SJCRH30 (cell line): Measurements from ENCODE around the gene NLN. TPM values are rescaled to one million over a fixed set of nuclear protein-coding genes. Genes with fewer than 3 reads are reported as not detected.

Source experiments
- DNase-seq, 2 experiments: peaks; one replicate each; pipeline ENCODE4 v3.0.0-alpha.2; 2015 to 2020
- H3K27ac ChIP-seq: fragments of 250-450 bp; sonication (Bioruptor Pico); 2 replicates; pipeline ENCODE4 v1.5.1; 2020; ENCODE audit warnings: mild to moderate bottlenecking, moderate library complexity
- H3K27me3 ChIP-seq: fragments of 250-450 bp; sonication (Bioruptor Pico); 2 replicates; pipeline ENCODE4 v1.5.1; 2020; ENCODE audit warnings: mild to moderate bottlenecking, moderate library complexity
- H3K36me3 ChIP-seq: fragments of 250-450 bp; sonication (Bioruptor Pico); 2 replicates; pipeline ENCODE4 v1.5.1; 2020; ENCODE audit warnings: mild to moderate bottlenecking, moderate library complexity
- H3K4me1 ChIP-seq: fragments of 250-450 bp; sonication (Bioruptor Pico); 2 replicates; pipeline ENCODE4 v1.5.1; 2020; ENCODE audit warnings: mild to moderate bottlenecking, moderate library complexity
- H3K4me3 ChIP-seq: fragments of 250-450 bp; sonication (Bioruptor Pico); 2 replicates; pipeline ENCODE4 v1.5.1; 2020; ENCODE audit warnings: mild to moderate bottlenecking, moderate library complexity
- H3K9me3 ChIP-seq: fragments of 250-450 bp; sonication (Bioruptor Pico); replicated peaks from 2 replicates; pipeline ENCODE4 v1.5.1; 2020; ENCODE audit warnings: mild to moderate bottlenecking, moderate library complexity
- total RNA-seq: library from RNA; depleted of rRNA; stranded (reverse); fragments of >200 nt; shearing (Covaris generic); gene quantifications from 2 replicates; pipeline ENCODE4 v1.2.3, GENCODE V29; 2014

The NLN gene
- total RNA-seq, 1 experiment from 2014 or later = 35.0 TPM

DNA sequence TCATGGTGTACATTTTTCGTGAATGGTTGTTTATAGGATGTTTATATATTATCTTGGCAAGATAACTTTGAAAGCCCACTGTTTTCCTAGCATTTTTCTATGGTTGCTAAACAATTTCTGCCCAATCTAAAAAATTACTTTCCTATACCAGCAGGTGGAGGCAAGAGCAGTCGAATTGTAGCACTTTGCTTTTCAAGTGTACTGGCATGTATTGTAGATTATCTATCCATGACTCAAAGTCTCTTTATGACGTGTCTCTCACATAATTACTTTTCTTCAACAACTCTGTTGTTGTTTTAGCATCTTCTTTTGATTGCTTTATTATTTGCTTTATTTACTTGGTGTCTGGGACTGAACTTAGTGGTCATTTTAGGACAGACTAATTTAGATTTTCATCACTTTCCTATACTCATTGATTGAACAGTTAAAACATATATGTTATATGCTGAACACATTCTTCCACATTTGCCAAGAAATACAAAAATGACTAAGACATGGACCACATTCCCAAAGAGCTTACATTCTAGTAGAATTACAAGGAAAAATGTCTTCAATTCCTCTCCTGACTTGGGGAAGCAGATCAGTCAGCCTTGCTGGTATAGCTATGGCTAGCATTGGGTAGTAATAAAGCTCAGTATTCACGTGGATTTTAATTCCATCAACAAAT lies 20.7 kb downstream of the NLN start:
- Histone ChIP-seq H3K4me3 (no peak overlapping the region), H3K36me3 (no peaks in the 10 kb centered on the region; the same call in 1 of the 2 replicates), H3K9me3 (no peaks in the 10 kb centered on the region), H3K4me1 (no peaks in the 10 kb centered on the region), H3K27me3 (no peaks in the 10 kb centered on the region), H3K27ac (no peak overlapping the region)
- peak; percentile 7 to 61 for DNase-seq

DNA sequence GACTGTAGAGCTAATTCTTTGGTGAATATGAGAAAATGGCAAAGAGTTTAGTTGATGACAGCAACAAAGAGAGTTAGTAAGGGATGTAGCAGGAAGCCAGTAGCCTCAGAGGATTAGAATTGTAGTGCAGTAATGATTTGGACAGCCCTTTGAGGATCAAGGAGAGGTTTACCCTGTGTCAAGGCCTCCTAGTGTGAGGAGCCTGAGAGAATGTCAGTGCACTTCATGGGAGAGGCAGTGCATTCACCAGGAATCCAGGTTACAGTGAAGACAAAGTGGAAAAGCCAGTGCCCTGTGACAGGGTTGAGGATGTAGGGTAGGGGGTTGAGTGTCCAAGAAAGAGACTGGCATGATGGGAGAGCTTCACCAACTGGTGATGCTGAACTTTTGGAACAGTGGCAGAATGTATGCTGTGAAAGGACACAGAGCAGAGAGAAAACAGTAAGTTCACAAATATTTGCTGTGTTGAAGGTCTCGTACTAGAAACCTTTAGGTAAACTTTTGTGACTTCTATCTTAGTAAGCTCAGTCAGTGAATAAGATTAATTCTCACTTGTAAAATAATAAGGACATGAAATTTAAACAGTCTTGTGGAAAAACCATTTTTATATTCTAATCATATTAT lies 27.3 kb downstream of the NLN start:
- no peaks in the 10 kb centered on the region; the same call in 1 of the 2 replicates for H3K36me3 ChIP-seq
- no peaks in the 10 kb centered on the region for H3K4me1 ChIP-seq
- H3K27me3 ChIP-seq = no peaks in the 10 kb centered on the region
- H3K4me3 ChIP-seq = no peak overlapping the region
- DNase-seq = no peak
- no peak overlapping the region for H3K27ac ChIP-seq
- H3K9me3 ChIP-seq = no peaks in the 10 kb centered on the region

DNA sequence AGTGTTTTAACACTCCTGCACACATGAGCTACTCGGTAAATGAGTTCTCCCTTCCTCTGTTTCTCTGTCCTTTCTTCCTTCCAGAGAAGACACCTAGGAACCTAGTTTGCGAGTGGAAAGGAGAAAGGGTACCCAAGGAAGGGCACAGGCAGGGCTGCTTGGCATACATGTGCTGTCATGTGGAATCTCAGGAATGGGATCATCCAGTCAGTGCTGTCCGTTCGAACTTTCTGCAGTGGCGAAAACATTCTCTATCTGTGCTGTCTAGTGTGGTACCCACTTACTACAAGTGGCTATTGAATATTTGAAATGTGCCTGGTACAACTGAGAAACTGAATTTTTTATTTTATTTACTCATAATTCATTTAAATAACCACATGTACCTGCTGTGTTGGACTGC lies 28.0 kb downstream of the NLN start:
- Histone ChIP-seq H3K4me1 (no peaks in the 10 kb centered on the region), H3K27me3 (no peaks in the 10 kb centered on the region), H3K9me3 (no peaks in the 10 kb centered on the region), H3K36me3 (no peaks in the 10 kb centered on the region; the same call in 1 of the 2 replicates), H3K4me3 (no peak overlapping the region), H3K27ac (no peak overlapping the region)
- DNase-seq = no peak

DNA sequence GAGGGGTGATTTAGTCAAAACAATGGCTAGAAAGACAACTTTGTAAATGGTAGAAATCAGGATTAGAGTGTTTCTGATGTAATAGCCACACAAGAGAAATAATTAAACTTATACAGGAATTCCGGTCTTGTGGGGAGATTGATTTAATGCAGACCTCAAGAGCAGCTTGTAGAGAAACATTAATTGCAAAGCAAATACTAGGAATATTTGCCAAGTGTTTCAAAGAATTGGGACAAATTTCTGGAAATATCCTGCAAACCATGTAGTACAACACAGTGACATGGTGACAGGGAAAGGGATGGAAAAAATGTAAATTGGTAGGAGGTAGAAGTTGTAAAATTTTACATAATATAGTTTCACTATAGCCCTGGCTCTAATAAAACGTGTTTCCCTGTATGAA lies 28.9 kb downstream of the NLN start:
- H3K9me3 ChIP-seq = no peaks in the 10 kb centered on the region
- H3K27me3 ChIP-seq = no peaks in the 10 kb centered on the region
- H3K27ac ChIP-seq = no peak overlapping the region
- DNase-seq = no peak
- H3K36me3 ChIP-seq = no peaks in the 10 kb centered on the region; the same call in 1 of the 2 replicates
- H3K4me1 ChIP-seq = no peaks in the 10 kb centered on the region
- H3K4me3 ChIP-seq = no peak overlapping the region

DNA sequence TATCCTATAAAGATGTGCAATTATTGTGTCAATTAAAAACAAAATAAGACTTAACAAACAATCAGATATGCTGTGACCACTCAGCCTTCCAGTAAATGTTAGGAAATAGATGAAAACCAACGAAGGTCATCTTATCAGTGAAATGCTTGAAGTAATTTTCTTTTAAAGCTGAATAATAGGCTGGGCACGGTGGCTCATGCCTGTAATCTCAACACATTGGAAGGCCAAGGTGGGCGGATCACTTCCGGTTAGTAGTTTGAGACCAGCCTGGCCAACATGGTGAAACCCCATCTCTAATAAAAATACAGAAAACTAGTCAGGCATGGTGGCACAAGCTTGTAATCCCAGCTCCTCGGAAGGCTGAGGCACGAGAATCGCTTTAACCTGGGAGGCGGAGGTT lies 31.2 kb downstream of the NLN start:
- no peaks in the 10 kb centered on the region for H3K27me3 ChIP-seq
- H3K36me3 ChIP-seq = no peaks in the 10 kb centered on the region; the same call in 1 of the 2 replicates
- no peaks in the 10 kb centered on the region for H3K9me3 ChIP-seq
- DNase-seq = no peak
- H3K4me1 ChIP-seq = no peaks in the 10 kb centered on the region
- H3K4me3 ChIP-seq = no peak overlapping the region
- H3K27ac ChIP-seq = no peak overlapping the region

DNA sequence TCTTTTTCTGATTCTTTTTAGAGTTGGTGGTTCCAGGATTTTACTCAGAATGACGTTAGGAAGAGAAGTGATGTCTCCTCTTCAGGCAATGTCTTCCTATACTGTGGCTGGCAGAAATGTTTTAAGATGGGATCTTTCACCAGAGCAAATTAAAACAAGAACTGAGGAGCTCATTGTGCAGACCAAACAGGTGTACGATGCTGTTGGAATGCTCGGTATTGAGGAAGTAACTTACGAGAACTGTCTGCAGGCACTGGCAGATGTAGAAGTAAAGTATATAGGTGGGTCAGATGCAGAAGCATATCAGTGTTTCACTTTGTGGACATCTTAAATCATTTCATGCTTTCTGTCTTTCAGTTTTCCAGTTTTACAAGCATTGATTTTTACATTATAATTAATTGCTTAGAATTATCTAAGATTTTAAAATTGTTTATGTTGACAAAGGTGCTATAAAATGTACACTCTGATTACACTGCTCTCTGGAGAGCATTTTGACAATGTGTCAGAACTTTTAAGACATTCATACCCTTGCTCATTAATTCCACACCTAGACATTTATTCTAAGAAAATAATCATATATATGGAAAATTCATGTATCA lies 36.6 kb downstream of the NLN start:
- no peak for DNase-seq
- no peak overlapping the region for H3K27ac ChIP-seq
- peaks cover 28% of the 10 kb centered on the region for H3K36me3 ChIP-seq
- no peak overlapping the region for H3K4me3 ChIP-seq
- H3K9me3 ChIP-seq = no peaks in the 10 kb centered on the region
- no peaks in the 10 kb centered on the region for H3K4me1 ChIP-seq
- no peaks in the 10 kb centered on the region for H3K27me3 ChIP-seq

DNA sequence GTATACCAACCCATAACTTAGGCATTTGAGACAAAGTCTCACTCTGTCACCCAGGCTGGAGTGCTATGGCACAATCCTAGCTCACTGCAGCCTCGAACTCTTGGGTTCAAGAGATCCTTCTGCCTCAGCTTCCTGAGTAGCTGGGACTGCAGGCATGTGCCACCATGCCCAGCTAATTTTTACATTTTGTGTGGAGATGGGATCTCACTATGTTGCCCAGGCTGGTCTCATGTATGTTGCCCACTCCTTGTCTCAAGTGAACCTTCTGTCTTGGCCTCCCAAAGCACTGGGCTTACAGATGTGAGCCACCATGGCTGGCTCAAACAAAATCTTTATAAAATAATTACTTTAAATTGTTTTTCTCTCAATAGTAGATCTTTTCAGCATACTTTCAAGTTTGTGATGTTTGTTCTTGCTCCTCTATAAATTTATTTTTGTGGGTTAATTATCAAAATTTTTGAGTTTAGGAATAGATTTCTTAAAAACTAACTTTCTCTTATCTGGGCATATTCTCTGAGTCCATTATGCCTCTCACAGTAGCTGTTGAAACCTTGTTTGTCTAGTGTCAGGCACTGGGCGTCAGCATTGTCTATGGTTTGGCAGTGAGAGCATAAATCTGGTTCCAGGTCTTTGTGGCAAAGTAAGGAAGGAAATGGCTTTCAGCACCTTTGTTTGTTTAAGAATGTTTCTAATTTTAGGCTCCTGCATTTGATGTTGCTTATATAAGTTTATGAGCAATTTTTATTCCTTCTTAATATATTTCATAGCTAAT lies 38.7 kb downstream of the NLN start:
- H3K4me3 ChIP-seq = no peak overlapping the region
- H3K4me1 ChIP-seq = no peaks in the 10 kb centered on the region
- H3K36me3 ChIP-seq = peaks cover 36% of the 10 kb centered on the region
- no peak overlapping the region for H3K27ac ChIP-seq
- H3K27me3 ChIP-seq = no peaks in the 10 kb centered on the region
- no peaks in the 10 kb centered on the region for H3K9me3 ChIP-seq
- DNase-seq = no peak

DNA sequence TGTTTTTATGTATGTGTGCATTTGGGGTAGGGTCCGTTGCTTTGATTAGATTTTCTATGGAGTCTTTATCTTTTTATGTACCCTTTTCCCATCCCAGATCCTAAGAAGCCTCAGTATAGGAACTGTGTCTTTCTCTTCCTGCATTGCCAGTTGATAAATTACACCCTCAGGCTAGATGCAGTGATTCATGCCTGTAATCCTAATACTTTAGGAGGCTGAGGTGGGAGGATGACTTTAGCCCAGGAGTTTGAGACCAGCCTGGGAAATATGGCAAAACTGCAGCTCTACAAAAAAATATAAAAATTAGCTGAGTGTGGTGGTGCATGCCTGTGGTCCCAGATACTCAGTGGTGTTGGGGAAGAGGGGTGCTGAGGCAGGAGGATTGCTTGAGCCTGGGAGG lies 40.2 kb downstream of the NLN start:
- H3K27ac ChIP-seq = no peak overlapping the region
- H3K36me3 ChIP-seq = peaks cover 48% of the 10 kb centered on the region
- no peak overlapping the region for H3K4me3 ChIP-seq
- H3K9me3 ChIP-seq = no peaks in the 10 kb centered on the region
- no peak for DNase-seq
- no peaks in the 10 kb centered on the region for H3K4me1 ChIP-seq
- H3K27me3 ChIP-seq = no peaks in the 10 kb centered on the region

DNA sequence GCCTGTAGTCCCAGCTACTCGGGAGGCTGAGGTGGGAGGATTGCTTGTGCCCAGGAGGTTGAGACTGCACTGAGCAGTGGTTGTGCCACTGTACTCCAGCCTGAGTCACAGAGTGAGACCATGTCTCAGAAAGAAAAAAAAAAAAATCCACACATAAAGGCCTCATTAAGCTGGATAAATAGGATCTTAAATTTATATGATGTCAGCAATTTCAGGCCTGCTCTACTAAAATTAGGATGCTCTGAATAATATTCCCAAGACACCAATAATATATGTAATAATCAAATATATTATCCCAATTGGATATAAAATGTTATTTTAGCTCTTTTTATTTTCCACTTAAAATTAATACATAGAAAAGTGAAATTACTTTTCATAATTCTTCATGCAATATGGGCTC lies 43.6 kb downstream of the NLN start:
- Histone ChIP-seq H3K4me1 (no peaks in the 10 kb centered on the region), H3K4me3 (no peak overlapping the region), H3K36me3 (peaks cover 32% of the 10 kb centered on the region), H3K27ac (no peak overlapping the region), H3K27me3 (no peaks in the 10 kb centered on the region), H3K9me3 (no peaks in the 10 kb centered on the region)
- DNase-seq = no peak

DNA sequence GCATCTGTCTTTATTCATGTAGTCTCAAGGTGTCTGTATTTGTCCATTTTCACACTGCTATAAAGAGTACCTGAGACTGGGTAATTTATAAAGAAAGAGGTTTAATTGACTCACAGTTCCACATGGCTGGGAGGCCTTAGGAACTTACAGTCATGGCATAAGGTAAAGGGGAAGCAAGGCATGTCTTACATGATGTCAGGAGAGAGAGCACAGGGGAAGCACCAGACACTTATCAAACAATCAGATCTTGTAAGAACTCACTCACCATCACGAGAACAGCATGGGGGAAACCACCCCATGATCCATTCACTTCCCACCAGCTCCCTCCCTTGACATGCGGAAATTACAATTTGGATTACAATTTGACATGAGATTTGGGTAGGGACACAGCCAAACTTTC lies 44.2 kb downstream of the NLN start:
- Histone ChIP-seq H3K4me1 (no peaks in the 10 kb centered on the region), H3K27ac (no peak overlapping the region), H3K9me3 (no peaks in the 10 kb centered on the region), H3K36me3 (peaks cover 28% of the 10 kb centered on the region), H3K27me3 (no peaks in the 10 kb centered on the region), H3K4me3 (no peak overlapping the region)
- no peak for DNase-seq

DNA sequence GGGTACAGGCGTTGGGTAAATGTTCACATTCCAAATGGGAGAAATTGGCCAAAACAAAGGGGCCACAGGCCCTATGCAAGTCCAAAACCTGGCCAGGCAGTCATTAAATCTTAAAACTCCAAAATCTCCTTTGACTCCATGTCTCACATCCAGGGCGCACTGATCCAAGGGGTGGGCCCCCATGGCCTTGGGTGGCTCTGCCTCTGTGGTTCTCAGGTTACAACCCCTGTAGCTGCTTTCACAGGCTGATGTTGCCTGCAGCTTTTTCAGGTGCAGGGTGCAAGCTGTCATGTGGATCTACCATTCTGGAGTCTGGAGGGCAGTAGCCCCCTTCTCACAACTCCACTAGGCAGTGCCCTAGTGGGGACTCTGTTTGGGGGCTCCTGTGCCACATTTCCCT lies 44.8 kb downstream of the NLN start:
- Histone ChIP-seq H3K36me3 (peaks cover 31% of the 10 kb centered on the region), H3K4me3 (no peak overlapping the region), H3K27me3 (no peaks in the 10 kb centered on the region), H3K27ac (no peak overlapping the region), H3K9me3 (no peaks in the 10 kb centered on the region), H3K4me1 (no peaks in the 10 kb centered on the region)
- DNase-seq = no peak

DNA sequence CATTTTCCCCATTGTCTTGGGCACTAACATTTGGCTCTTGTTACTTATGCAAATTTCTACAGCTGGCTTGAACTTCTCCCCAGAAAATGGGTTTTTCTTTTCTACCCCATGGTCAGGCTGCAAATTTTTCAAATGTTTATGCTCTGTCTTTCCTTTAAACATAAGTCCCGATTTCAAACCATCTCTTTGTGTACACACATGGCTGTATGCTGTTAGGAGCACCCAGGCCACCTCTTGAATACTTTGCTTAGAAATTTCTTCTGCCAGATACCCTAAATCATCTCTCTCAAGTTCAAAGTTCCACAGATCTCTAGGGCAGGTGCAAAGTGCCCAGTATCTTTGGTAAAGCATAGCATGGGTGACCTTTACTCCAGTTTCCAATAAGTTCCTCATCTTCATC lies 45.6 kb downstream of the NLN start:
- H3K9me3 ChIP-seq = no peaks in the 10 kb centered on the region
- no peaks in the 10 kb centered on the region for H3K27me3 ChIP-seq
- H3K36me3 ChIP-seq = peaks cover 31% of the 10 kb centered on the region
- no peak overlapping the region for H3K4me3 ChIP-seq
- no peak overlapping the region for H3K27ac ChIP-seq
- no peaks in the 10 kb centered on the region for H3K4me1 ChIP-seq
- no peak for DNase-seq

DNA sequence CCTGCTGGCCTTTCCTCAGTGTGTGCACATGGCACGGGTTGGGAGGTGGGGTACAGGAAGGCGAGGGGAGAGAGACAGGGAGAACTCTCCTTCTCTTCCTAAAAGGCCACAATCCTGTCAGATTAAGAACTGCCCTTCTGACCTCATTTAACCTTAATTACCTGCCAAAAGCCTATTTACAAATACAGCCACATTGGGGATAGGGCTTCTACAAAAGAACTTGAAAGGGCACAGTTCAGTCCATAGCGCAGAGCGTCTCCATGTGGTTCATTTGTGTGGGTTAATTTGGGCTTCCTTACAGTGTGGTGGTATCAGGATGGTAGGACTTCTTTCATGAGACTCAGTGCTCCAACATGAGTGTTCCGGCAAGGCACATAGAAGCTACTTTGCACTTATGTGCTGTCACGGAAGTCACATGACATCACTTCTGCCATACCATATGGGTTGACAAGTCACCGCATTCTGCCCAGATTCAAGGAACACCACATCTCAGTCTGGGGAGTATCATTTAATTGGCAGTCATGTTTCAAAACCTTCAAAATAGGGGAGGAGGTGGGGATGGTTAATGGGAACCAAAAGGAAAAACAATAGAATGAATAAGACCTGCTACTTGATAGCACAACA lies 46.8 kb downstream of the NLN start:
- Histone ChIP-seq H3K36me3 (peaks cover 30% of the 10 kb centered on the region), H3K9me3 (no peaks in the 10 kb centered on the region), H3K4me3 (no peak overlapping the region), H3K4me1 (no peaks in the 10 kb centered on the region), H3K27ac (no peak overlapping the region), H3K27me3 (no peaks in the 10 kb centered on the region)
- DNase-seq = no peak

DNA sequence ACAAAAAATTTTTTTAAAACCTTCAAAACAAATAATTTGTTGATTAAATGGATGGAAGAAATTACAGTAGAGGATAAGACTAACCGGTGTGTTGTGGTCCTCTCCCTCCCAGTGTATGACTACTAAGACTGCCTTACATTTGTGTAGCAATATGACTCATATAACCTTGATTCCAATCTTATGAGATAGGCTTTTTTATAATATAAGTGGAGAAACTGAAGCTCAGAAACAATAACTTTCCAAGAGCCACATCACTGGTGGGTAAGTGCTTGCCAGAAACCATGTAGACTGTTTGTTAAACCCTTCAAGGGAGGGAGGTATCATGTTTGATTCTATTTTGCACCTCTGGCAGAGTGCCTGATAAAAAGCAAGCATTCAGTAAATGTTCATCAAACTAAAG lies 47.5 kb downstream of the NLN start:
- no peak overlapping the region for H3K27ac ChIP-seq
- H3K4me1 ChIP-seq = no peaks in the 10 kb centered on the region
- peaks cover 29% of the 10 kb centered on the region for H3K36me3 ChIP-seq
- no peaks in the 10 kb centered on the region for H3K9me3 ChIP-seq
- no peaks in the 10 kb centered on the region for H3K27me3 ChIP-seq
- no peak overlapping the region for H3K4me3 ChIP-seq
- DNase-seq = no peak

DNA sequence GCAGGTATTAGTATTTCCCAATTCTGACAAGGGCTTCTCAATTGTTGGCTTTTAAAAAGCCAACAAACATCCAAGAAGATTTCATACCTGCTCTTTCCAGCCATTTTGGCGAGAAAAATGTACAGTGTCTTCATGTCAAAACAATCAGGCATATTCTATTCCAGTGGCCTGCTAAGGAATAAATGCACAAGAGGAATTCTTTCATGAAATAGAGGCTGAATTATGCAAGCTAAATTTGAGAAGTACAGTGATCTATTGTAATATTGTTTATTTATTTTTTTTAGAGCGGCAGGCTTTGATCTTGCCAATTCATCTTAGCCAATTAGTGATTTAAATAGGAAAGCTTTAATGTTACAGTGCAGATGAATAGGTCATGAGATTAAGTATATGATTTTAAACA lies 49.3 kb downstream of the NLN start:
- no peaks in the 10 kb centered on the region for H3K9me3 ChIP-seq

More for the DNA sequence above, 49.3 kb downstream of the NLN start:
- Histone ChIP-seq H3K36me3 (peaks cover 17% of the 10 kb centered on the region), H3K4me1 (no peaks in the 10 kb centered on the region), H3K4me3 (no peak overlapping the region), H3K27me3 (no peaks in the 10 kb centered on the region), H3K27ac (no peak overlapping the region)
- DNase-seq = no peak
